PFSK-1 (cell line): ENCODE measurements around the gene MFSD12.

Source experiments
- FOXP2 ChIP-seq: optimal IDR thresholded peaks from 2 replicates; pipeline ENCODE3; 2011; ENCODE audit warnings: borderline replicate concordance, control low read depth, inconsistent platforms; ENCODE audit not compliant: insufficient read depth; ENCODE audit errors: extremely low read length, extremely low read depth
- POLR2AphosphoS5 ChIP-seq: IDR thresholded peaks from 2 replicates; pipeline ENCODE4 v1.6.1; 2012; ENCODE audit warnings: low read depth, mild to moderate bottlenecking, control low read depth, low read length, moderate library complexity
- TF ChIP-seq, protein P1 (sequence below), 2 experiments: IDR thresholded peaks; 2 replicates each; pipeline versions ENCODE4 v1.6.1 to v1.8.0; 2011 to 2012; ENCODE audit warnings: low read depth in 2 of 2, low read length in 2 of 2, control low read depth in 1 of 2, inconsistent platforms in 1 of 2, mild to moderate bottlenecking in 1 of 2, moderate library complexity in 1 of 2; ENCODE audit not compliant: insufficient read depth in 1 of 2

GRCh38 chr19:3516675-3517207 lies 40.6 kb downstream of the MFSD12 start:
- TF ChIP-seq POLR2AphosphoS5 (no peak), FOXP2 (no peak)
- TF ChIP-seq, protein P1, sequence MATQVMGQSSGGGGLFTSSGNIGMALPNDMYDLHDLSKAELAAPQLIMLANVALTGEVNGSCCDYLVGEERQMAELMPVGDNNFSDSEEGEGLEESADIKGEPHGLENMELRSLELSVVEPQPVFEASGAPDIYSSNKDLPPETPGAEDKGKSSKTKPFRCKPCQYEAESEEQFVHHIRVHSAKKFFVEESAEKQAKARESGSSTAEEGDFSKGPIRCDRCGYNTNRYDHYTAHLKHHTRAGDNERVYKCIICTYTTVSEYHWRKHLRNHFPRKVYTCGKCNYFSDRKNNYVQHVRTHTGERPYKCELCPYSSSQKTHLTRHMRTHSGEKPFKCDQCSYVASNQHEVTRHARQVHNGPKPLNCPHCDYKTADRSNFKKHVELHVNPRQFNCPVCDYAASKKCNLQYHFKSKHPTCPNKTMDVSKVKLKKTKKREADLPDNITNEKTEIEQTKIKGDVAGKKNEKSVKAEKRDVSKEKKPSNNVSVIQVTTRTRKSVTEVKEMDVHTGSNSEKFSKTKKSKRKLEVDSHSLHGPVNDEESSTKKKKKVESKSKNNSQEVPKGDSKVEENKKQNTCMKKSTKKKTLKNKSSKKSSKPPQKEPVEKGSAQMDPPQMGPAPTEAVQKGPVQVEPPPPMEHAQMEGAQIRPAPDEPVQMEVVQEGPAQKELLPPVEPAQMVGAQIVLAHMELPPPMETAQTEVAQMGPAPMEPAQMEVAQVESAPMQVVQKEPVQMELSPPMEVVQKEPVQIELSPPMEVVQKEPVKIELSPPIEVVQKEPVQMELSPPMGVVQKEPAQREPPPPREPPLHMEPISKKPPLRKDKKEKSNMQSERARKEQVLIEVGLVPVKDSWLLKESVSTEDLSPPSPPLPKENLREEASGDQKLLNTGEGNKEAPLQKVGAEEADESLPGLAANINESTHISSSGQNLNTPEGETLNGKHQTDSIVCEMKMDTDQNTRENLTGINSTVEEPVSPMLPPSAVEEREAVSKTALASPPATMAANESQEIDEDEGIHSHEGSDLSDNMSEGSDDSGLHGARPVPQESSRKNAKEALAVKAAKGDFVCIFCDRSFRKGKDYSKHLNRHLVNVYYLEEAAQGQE (IDR thresholded peaks at IDR 0.05; ENCODE audit: insufficient read depth in 1 of 2, low read depth in 2 of 2, low read length in 2 of 2) = no peak
